ENCODE measurements around the gene RPRD1B.
A peak's percentile ranks its signal among the peaks of the same experiment; 100 is the strongest.
"Not testable (repeated sequence)": the region's sequence is repeated elsewhere in the genome, so short reads cannot be mapped to it uniquely, and the experiment has no call there.

Gene RPRD1B

DNA sequence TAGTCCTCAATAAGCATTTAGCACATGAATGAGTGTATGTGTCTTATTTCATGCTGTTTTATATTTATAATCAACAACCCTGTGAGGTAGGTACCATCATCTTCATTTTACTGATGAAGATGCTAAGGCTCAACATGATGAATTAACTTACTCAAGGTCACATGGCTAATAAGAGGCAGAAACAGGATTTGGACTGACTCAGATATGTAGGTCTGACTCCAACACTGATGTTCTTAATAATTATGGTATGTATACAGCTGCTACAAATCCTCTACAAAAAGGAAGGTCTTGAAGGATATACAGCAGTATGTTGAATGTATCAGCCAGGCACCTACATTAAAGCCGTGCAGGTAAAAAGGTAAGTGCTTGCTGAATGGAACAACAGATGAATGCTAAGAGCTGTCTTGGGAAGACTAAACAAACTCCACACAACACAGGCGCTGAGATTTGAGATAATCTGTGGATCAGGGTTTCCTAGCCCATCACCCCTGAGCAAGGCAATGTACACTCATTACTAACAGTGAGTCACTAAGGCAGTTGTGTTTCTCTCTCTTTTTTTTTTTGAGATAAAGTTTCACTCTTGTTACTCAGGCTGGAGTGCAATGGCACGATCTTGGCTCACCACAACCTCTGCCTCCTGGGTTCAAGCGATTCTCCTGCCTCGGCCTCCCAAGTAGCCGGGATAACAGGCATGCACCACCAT is 32.2 kb upstream of the RPRD1B start:
- no peak for DNase-seq (ENCODE audit: low spot score)

- DNase-seq (ENCODE audit: low spot score): no peak
These were observed 31.6 kb upstream of the RPRD1B start for GRCh38 chr20:38001981-38002380.

DNA sequence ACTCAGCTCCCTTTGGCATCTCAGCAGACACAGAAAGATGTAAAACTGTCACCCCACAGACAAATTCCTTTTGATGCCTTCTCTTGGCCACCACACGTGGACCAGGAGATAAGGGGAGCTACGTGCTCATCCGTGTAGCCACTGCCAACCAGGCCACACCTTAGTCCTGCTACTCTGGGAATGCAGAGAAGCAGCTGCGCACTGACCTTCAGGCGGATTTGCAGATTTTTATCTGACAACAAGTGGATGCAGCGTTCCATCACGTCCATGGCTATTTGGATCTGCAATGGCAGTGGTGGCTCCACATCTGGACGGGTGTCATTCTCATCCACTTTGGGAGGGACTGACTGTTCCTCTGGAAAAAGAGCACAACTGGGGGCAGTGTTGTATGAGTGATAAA is 31.1 kb upstream of the RPRD1B start:
- no peak for DNase-seq (ENCODE audit: low spot score)

- no peak for DNase-seq (ENCODE audit: low spot score)
These were observed 29.1 kb upstream of the RPRD1B start for GRCh38 chr20:38004416-38004815.

DNA sequence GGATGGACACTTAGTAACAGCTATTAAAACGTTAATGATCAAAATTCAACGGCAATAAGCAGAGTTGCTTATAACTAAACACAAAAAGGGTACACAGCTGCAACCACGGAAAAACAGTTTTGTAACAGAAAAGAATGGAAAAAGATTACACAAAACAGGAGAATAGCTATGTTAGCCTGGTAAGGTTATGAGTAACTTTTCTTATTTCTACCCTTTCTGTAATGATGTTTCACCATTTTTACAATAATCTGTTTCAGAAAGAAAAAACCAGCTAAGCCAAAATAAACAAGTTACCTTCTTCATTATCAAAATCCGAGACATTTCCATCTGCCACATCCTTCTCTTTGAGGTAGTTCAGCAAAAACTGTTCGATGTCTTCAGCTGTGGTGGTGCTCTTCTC is 27.6 kb upstream of the RPRD1B start:
- no peak for DNase-seq (ENCODE audit: low spot score)

DNA sequence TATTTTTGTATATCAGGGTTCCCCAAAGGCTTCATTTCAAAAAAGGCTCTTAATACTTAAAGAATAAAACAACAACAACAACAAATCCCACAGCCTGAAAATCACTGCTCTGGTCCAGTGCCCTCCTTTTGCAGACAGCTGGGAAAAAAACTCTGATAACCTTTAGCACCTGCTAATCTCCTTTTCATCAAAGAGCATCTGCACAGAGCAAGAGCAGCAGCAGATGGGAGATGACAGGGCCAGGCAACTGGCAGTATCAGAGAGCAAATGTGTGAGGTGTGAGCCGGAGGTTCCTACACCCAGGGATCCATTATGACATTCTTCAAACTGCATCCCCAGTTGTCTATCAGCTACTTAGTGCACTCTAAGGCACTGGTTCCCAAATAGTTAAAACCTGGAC is 26.0 kb upstream of the RPRD1B start:
- peak; percentile 78 for DNase-seq (ENCODE audit: low spot score)

DNA sequence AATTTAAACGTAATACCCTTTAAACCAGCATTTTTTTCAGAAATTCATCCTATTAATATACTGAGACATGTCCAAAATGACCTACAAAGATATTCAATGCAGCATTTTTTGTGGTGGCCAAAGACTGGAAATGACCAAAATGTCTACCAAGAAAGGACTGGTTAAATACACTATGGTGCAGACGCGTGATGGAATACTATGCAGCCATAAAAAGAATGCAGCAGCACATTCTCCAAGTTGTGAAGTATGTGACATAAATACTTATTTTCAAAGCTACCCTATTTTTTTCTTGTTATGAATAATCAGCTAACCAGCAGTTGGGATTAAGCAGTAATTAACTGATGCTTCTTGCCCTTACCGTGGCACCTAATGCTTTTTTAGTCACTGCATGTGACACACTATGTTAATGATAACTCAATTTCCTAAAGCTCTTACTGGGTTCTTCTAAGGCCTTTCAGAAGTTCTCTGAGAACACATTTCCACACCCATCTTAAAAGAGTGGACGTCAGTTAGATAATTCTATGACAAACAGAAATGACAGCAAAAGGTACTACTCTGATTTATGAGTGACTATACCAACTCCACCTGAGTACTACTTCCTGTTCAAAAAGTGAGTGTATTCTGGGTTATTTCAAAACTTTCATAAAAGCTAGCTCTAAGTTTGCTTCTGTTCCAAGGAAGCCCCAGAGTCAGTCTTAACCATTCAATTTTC is 25.2 kb upstream of the RPRD1B start:
- no peak for DNase-seq (ENCODE audit: low spot score)

DNA sequence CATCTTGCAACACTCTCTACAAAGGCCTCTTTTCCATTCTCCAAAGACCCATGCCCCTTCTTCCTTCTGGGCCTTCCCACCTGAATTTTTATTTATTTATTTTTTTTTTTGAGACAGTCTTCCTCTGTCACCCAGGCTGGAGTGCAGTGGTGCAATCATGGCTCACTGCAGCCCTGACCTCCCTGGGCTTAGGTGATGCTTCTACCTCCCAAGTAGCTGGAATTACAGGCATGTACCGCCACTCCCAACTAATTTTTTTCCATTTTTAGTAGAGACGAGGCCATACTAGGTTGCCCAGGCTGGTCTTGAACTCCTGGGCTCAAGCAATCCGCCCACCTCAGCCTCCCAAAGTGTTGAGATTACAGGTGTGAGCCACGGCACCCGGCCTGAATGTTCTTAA is 24.1 kb upstream of the RPRD1B start:
- DNase-seq (ENCODE audit: low spot score): not testable (repeated sequence)

DNA sequence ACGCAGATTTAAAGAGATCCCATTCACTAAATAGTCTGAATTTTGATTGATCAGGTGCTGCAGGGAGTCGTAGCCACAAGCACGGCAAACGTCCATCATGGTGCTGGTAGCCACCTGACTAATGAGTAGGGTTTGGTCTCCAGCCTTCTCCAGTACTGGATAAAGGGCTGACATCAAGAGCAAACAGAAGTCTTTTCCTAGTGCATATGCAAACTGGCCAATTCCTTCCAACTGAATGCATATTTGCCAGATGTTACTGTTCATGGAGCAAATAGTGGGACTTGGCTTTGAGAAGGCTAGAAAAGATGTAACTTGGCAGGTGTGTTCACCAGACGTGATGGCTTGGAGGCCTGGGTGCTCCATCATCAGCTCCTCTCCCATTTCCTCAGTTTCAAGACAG is 21.9 kb upstream of the RPRD1B start:
- DNase-seq (ENCODE audit: low spot score): no peak

- no peak for DNase-seq (ENCODE audit: low spot score)
These were observed 21.2 kb upstream of the RPRD1B start for GRCh38 chr20:38012332-38012731.

DNA sequence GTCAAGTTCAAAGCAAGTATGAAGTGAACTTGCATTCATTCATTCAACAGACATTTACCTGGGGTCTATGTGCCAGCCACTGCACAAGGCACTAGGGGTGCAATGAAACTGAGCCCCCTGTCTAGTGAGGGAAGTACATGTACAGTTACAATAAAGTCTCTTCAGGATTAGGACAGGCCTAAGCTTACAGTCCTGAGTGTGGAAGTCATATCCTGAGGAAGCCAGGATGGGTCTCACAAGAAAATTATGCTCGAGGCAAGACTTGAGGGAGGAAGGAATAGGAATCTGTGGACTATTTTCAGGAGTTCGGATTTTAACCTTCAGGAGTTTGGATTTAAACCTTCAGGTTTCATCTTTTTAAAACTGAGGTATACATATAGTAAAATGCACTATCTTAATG is 19.7 kb upstream of the RPRD1B start:
- DNase-seq (ENCODE audit: low spot score): no peak

GRCh38 chr20:38017959-38018358 is 15.6 kb upstream of the RPRD1B start:
- DNase-seq (ENCODE audit: low spot score): no peak

DNA sequence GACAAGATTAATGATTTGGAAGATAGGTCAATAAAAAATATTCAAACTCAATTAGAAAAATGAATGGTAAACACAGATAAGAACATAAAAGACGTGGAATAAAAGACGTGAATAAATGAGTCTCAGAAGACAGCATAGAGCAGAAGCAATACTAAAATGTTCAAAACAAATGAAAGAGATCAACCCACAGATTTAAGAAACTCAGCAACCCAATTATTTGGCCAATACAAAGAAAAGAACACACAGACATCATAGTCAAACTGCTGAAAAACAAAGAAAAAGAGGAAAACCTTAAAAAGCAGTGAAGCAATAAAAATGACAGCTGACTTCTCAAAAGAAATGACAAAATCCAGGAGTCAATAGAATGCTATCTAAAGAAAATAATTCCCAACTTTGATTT is 15.2 kb upstream of the RPRD1B start:
- no peak for DNase-seq (ENCODE audit: low spot score)

- DNase-seq (ENCODE audit: low spot score): no peak
These were observed 12.3 kb upstream of the RPRD1B start for GRCh38 chr20:38021087-38021772.

DNA sequence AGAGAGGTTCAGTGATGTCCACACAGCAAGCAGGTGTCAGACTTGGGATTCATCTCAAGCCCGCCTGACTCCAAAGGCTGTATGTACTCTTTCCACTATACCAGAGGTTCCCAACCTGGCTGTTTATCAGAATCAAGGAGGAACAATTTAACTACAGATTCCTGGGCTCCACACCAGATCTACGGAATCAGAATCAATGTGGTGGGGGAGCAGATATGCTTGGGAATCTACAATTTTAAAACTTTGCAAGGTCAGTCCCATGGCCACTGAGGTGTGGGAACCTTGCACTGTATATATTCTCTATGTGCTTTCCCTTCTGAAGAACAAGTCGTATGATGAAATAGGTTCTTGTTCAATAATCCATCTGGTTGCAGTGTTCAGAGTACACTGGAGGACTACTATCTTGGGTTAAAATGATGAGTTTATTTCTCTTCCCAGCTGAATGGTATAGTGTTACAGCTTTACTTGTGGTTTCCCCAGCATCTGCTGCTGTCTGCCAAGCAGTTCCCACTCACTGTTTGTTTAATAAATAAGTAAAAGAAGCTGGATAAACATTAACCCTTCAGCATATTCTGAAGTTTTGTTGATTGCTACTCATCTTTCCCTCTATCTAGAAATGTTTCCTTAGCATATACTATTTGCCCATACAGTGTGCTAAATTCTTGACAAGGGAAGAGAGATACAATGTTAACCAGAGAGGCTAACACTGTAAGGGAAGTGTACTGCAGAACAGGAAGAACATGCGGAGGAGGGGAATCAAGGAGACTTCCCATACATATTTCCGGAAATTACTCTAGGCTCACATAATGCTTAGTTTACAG is 10.2 kb upstream of the RPRD1B start:
- DNase-seq (ENCODE audit: low spot score): no peak

GRCh38 chr20:38024496-38024895 is 9.1 kb upstream of the RPRD1B start:
- no peak for DNase-seq (ENCODE audit: low spot score)

- DNase-seq (ENCODE audit: low spot score): no peak
These were observed 4.1 kb upstream of the RPRD1B start for GRCh38 chr20:38029453-38029852.

DNA sequence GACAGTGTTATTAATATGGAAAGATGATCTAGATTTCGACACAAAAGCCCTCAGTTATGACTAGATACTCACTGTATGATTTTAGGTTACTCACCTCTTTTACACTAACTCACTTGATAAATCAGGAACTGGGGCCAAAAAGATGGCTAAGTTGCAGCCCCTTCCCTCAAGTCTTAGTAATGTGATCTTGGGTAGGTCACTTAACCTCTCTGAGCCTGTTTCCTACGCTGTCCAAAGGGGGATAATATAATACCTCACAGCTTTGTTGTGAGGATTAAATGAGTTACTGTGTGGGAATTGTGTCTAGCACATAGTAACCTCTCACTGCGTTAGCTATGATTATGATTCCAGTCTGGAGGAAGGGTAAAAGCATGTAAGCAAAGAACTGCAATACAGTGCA is 1.6 kb upstream of the RPRD1B start:
- DNase-seq (ENCODE audit: low spot score): no peak

DNA sequence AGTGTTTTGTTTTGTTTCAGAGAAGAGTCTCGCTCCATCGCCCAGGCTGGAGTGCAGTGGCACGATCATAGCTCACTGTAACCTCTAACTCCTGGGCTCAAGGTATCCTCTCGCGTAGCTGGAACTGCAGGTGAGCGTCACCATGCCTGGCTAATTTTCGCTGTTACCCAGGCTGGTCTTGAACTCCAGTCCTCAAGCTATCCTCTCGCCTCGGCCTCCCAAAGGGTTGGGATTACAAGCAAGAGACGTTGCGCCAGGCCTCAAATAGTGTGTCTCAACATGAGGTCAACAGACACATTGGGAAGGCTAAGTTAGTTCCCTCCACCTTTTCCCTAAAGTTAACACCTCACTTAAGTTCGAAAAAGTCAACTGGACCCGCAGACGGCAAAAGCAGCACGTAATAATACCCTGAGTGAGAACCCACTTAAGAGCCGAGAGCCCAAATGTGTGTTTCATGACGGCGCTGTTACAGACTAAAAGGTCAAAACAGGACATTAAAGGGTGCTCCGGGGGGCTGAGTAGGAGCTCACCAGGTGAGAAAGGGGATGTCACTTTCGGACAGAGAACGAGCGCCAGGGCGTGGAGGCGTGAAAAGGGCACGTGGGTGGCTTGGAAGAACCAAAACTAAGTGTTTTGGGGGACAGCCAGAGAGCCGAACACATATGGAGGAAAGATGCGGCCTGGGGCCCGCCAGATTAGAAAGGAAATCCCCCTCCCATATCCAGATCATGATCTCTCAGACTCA is 789 bp upstream of the RPRD1B start:
- DNase-seq (ENCODE audit: low spot score): no peak

- DNase-seq (ENCODE audit: low spot score): no peak
These were observed 633 bp downstream of the RPRD1B start for GRCh38 chr20:38034108-38034649.

- DNase-seq (ENCODE audit: low spot score): no peak
These were observed 1.4 kb downstream of the RPRD1B start for GRCh38 chr20:38034961-38035360.
